Activated T-cell treated with anti-CD3 and anti-CD28 coated beads, Interleukin-2, amount 50 U/mL, for 4 hours (primary cell): Measurements from ENCODE around the gene PLCB4. TPM values are rescaled to one million over a fixed set of nuclear protein-coding genes. Genes with fewer than 3 reads are reported as not detected.
"Not testable (repeated sequence)": the region's sequence is repeated elsewhere in the genome, so short reads cannot be mapped to it uniquely, and the experiment has no call there.

ENCODE experiments used
- ATAC-seq, 2 donors: fragments of 200-7000 bp; cut with Tn5 transposase; one replicate each; pipeline ENCODE4 v1.10.0; 2021
- DNase-seq: peaks from one replicate; pipeline ENCODE4 v3.0.0-alpha.2; 2020
- H3K27me3 Mint-ChIP-seq: one replicate; pipeline ENCODE4 v1.8.0; 2021; ENCODE audit warnings: low read depth, mixed read lengths
- H3K36me3 Mint-ChIP-seq: one replicate; pipeline ENCODE4 v1.8.0; 2022; ENCODE audit warnings: mixed read lengths; ENCODE audit not compliant: insufficient read depth
- H3K4me1 Mint-ChIP-seq: one replicate; pipeline ENCODE4 v1.8.0; 2021; ENCODE audit warnings: low read depth, mixed read lengths
- H3K4me3 Mint-ChIP-seq: one replicate; pipeline ENCODE4 v1.8.0; 2021; ENCODE audit warnings: mild to moderate bottlenecking, moderate library complexity, mixed read lengths
- H3K9me3 Mint-ChIP-seq: one replicate; pipeline ENCODE4 v1.8.0; 2021; ENCODE audit warnings: mixed read lengths
- total RNA-seq, 3 donors: library from RNA; stranded (reverse); gene quantifications; one replicate each; pipeline ENCODE4 v1.2.1, GENCODE V29; 2021

The PLCB4 gene
- total RNA-seq, 3 donors from 2014 or later = 0.05 TPM; not detected in 1

- no peaks in the 10 kb centered on the region for H3K27me3 Mint-ChIP-seq
- H3K36me3 Mint-ChIP-seq = no peaks in the 10 kb centered on the region
- peaks cover 9% of the 10 kb centered on the region for H3K9me3 Mint-ChIP-seq
- ATAC-seq (no peak), DNase-seq (no peak)
- H3K4me1 Mint-ChIP-seq = no peaks in the 10 kb centered on the region
- no peak overlapping the region for H3K4me3 Mint-ChIP-seq
Measured at GRCh38 chr20:9148291-9148690, 79.4 kb downstream of the PLCB4 start.

GRCh38 chr20:9149087-9149486, 80.2 kb downstream of the PLCB4 start:
- H3K27me3 Mint-ChIP-seq = no peaks in the 10 kb centered on the region
- DNase-seq (no peak), ATAC-seq (no peak)
- peaks cover 16% of the 10 kb centered on the region for H3K9me3 Mint-ChIP-seq
- no peaks in the 10 kb centered on the region for H3K4me1 Mint-ChIP-seq
- H3K4me3 Mint-ChIP-seq = no peak overlapping the region
- H3K36me3 Mint-ChIP-seq = no peaks in the 10 kb centered on the region

- ATAC-seq = no peak
- Mint-ChIP-seq H3K4me1 (no peaks in the 10 kb centered on the region), H3K36me3 (no peaks in the 10 kb centered on the region), H3K27me3 (no peaks in the 10 kb centered on the region), H3K4me3 (no peak overlapping the region), H3K9me3 (peaks cover 16% of the 10 kb centered on the region)
- no peak for DNase-seq
Measured at GRCh38 chr20:9149796-9150195, 80.9 kb downstream of the PLCB4 start.

DNA sequence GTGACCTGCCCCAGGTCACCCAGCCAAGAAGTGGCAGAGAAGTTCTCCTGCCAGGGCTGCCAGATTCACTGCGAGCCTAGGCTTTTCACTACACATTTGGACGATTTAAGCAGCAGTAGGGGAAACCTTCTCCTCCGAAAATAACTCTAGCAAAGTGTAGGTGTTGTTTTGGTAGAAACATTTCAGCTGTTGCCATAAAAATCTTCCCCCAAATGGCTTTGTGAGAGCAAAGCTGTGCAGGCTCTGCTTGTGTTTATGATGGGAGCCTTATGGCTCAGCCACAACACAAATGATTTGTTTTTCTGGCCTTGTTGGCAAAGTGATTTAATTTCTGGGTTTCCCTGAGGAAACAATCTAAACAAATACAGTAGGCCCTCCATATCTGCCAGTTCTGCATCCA, 81.8 kb downstream of the PLCB4 start:
- H3K4me3 Mint-ChIP-seq = no peak overlapping the region
- no peaks in the 10 kb centered on the region for H3K4me1 Mint-ChIP-seq
- no peaks in the 10 kb centered on the region for H3K36me3 Mint-ChIP-seq
- DNase-seq (no peak), ATAC-seq (no peak)
- no peaks in the 10 kb centered on the region for H3K27me3 Mint-ChIP-seq
- H3K9me3 Mint-ChIP-seq = peaks cover 19% of the 10 kb centered on the region

- not testable (repeated sequence) for H3K27me3 Mint-ChIP-seq, H3K4me1 Mint-ChIP-seq, ATAC-seq, H3K36me3 Mint-ChIP-seq, DNase-seq, H3K4me3 Mint-ChIP-seq
- peaks cover 18% of the 10 kb centered on the region for H3K9me3 Mint-ChIP-seq
Measured at GRCh38 chr20:9152139-9152538, 83.3 kb downstream of the PLCB4 start.

DNA sequence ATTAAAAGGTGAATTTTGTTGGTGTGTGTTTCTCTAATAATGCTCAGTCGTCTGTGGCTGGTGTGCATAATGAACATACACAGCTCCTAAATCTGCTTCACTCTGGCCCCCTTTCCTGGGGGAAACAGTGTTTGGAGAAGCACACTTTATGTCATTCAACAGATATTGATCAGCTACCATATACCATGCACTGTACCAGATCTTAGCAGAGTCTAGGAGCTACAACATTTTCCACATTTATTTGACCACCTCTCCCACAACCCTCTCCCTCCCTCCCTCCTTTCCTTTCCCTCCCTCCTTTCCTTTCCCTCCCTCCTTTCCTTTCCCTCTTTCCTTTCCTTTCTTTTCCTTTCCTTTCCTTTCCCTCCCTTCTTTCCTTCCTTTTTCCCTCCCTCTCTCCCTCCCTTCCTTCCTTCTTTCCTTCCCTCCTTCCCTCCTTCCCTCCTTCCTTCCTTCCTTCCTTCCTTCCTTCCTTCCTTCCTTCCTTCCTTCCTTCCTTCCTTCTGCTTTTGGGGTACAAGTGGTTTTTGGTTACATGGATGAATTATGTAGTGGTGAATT, 85.7 kb downstream of the PLCB4 start:
- DNase-seq (no peak), ATAC-seq (no peak)
- no peak overlapping the region for H3K4me3 Mint-ChIP-seq
- no peaks in the 10 kb centered on the region for H3K36me3 Mint-ChIP-seq
- no peaks in the 10 kb centered on the region for H3K4me1 Mint-ChIP-seq
- H3K9me3 Mint-ChIP-seq = peaks cover 18% of the 10 kb centered on the region
- no peaks in the 10 kb centered on the region for H3K27me3 Mint-ChIP-seq

- no peaks in the 10 kb centered on the region for H3K27me3 Mint-ChIP-seq
- ATAC-seq = no peak
- H3K4me3 Mint-ChIP-seq = no peak overlapping the region
Measured at GRCh38 chr20:9156529-9157280, 87.8 kb downstream of the PLCB4 start.

GRCh38 chr20:9160331-9160730, 91.4 kb downstream of the PLCB4 start:
- no peak for ATAC-seq
- Mint-ChIP-seq H3K4me3 (no peak overlapping the region), H3K27me3 (no peaks in the 10 kb centered on the region), H3K9me3 (peaks cover 4% of the 10 kb centered on the region), H3K4me1 (no peaks in the 10 kb centered on the region), H3K36me3 (no peaks in the 10 kb centered on the region)
- DNase-seq = no peak

More at GRCh38 chr20:9156529-9157280, 87.8 kb downstream of the PLCB4 start:
- no peak for DNase-seq
- H3K9me3 Mint-ChIP-seq = peaks cover 13% of the 10 kb centered on the region
- no peaks in the 10 kb centered on the region for H3K4me1 Mint-ChIP-seq
- no peaks in the 10 kb centered on the region for H3K36me3 Mint-ChIP-seq

DNA sequence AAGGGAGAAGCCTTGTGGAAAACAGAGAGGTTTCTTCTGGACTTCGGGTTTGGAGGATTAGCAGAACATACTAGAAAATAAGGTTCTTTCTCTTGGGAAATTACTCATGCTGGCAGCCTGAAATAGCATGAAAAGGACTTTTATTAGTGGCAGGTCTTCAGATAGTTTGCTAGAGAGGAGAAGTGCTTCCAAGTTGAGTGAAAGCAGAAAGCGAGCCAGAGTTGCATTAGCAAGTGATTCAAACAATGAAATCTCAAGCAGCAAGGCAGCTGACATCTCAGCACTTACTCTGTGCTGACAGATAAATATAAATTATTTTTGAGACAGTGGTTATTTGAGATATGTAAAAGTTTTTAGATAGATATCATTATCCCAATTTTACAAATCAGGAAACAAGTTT, 91.9 kb downstream of the PLCB4 start:
- ATAC-seq (no peak), DNase-seq (no peak)
- Mint-ChIP-seq H3K4me3 (no peak overlapping the region), H3K9me3 (peaks cover under 1% of the 10 kb centered on the region), H3K27me3 (no peaks in the 10 kb centered on the region), H3K4me1 (no peaks in the 10 kb centered on the region), H3K36me3 (no peaks in the 10 kb centered on the region)

GRCh38 chr20:9161311-9161710, 92.4 kb downstream of the PLCB4 start:
- no peaks in the 10 kb centered on the region for H3K36me3 Mint-ChIP-seq
- DNase-seq (no peak), ATAC-seq (no peak)
- no peaks in the 10 kb centered on the region for H3K27me3 Mint-ChIP-seq
- H3K4me3 Mint-ChIP-seq = no peak overlapping the region
- no peaks in the 10 kb centered on the region for H3K9me3 Mint-ChIP-seq
- no peaks in the 10 kb centered on the region for H3K4me1 Mint-ChIP-seq

DNA sequence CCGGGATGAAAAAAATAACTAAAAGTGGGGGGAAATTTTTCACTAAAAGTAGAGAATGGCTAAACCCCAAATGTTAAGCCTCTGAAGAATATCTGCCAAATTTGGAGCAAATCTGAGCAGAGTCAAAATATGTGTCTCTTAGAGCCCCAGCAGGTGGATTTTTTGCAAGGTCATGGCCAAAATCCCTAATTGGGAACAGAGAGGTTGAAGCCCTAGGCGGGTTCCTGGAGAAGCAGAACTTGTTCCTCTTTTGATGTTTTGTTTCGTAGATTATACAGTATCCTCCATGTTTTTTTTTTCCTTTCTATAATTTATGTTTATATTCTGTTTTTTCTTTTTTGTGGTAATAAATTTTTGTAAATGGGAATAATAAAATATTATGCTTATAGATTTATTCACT, 94.4 kb downstream of the PLCB4 start:
- Mint-ChIP-seq H3K4me1 (no peaks in the 10 kb centered on the region), H3K9me3 (no peaks in the 10 kb centered on the region), H3K27me3 (no peaks in the 10 kb centered on the region), H3K4me3 (no peak overlapping the region), H3K36me3 (no peaks in the 10 kb centered on the region)
- ATAC-seq (no peak), DNase-seq (no peak)

- H3K4me3 Mint-ChIP-seq = no peak overlapping the region
- no peaks in the 10 kb centered on the region for H3K9me3 Mint-ChIP-seq
- H3K36me3 Mint-ChIP-seq = no peaks in the 10 kb centered on the region
- ATAC-seq = no peak
- no peaks in the 10 kb centered on the region for H3K27me3 Mint-ChIP-seq
- DNase-seq = no peak
- no peaks in the 10 kb centered on the region for H3K4me1 Mint-ChIP-seq
Measured at GRCh38 chr20:9163995-9164394, 95.1 kb downstream of the PLCB4 start.

GRCh38 chr20:9165261-9165660, 96.4 kb downstream of the PLCB4 start:
- Mint-ChIP-seq H3K27me3 (no peaks in the 10 kb centered on the region), H3K4me3 (no peak overlapping the region), H3K9me3 (peaks cover 6% of the 10 kb centered on the region), H3K36me3 (no peaks in the 10 kb centered on the region), H3K4me1 (no peaks in the 10 kb centered on the region)
- ATAC-seq (no peak), DNase-seq (no peak)

- no peaks in the 10 kb centered on the region for H3K4me1 Mint-ChIP-seq
- ATAC-seq (no peak), DNase-seq (no peak)
- no peaks in the 10 kb centered on the region for H3K27me3 Mint-ChIP-seq
- no peak overlapping the region for H3K4me3 Mint-ChIP-seq
- no peaks in the 10 kb centered on the region for H3K36me3 Mint-ChIP-seq
- peaks cover 6% of the 10 kb centered on the region for H3K9me3 Mint-ChIP-seq
Measured at GRCh38 chr20:9166153-9166780, 97.4 kb downstream of the PLCB4 start.

DNA sequence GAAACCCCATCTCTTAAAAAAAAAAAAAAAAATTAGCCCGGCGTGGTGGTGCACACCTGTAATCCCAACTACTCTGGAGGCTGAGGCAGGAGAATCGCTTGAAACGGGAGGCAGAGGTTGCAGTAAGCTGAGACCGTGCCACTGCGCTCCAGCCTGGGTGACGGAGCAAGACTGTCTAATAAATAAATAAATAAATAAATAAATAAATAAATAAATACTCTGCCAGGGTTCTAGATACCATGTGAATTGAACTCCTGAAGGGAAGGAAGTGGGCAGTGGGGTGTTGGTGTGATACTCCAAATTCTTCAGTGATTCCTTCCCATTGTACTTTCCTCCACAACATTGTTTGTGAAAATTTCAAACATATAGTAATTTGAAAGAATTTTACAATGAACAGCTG, 100.5 kb downstream of the PLCB4 start:
- DNase-seq (no peak), ATAC-seq (no peak)
- Mint-ChIP-seq H3K36me3 (no peaks in the 10 kb centered on the region), H3K4me1 (no peaks in the 10 kb centered on the region), H3K27me3 (no peaks in the 10 kb centered on the region), H3K9me3 (peaks cover 6% of the 10 kb centered on the region), H3K4me3 (no peak overlapping the region)
